OCI-LY3 (cell line): ENCODE measurements around the gene BRAF.
A peak's percentile ranks its signal among the peaks of the same experiment; 100 is the strongest.
"Not testable (repeated sequence)": the region's sequence is repeated elsewhere in the genome, so short reads cannot be mapped to it uniquely, and the experiment has no call there.

Experiments
- H2AFZ ChIP-seq: fragments of 200-600, 300-600 bp; shearing (Covaris generic); 2 replicates; pipeline ENCODE4 v1.6.0; 2014; ENCODE audit warnings: antibody characterized with exemption, low read depth, low read length
- H3K27ac ChIP-seq: fragments of 200-600, 300-600 bp; sonication (generic); 2 replicates; pipeline ENCODE4 v1.5.1; 2014; ENCODE audit warnings: mild to moderate bottlenecking, low read length, moderate library complexity, mixed read lengths
- H3K27me3 ChIP-seq: fragments of 200-600, 300-600 bp; sonication (generic); 2 replicates; pipeline ENCODE4 v1.6.1; 2014; ENCODE audit warnings: low read depth, low read length, mixed read lengths
- H3K36me3 ChIP-seq: fragments of 200-600, 300-600 bp; sonication (generic); replicated peaks from 2 replicates; pipeline ENCODE3; 2014; ENCODE audit warnings: low read depth, low read length, mixed read lengths
- H3K4me1 ChIP-seq: fragments of 300-600, 200-600 bp; sonication (generic); 2 replicates; pipeline ENCODE4 v1.6.1; 2014; ENCODE audit warnings: low read length, mixed read lengths
- H3K4me2 ChIP-seq: fragments of 200-600, 300-600 bp; sonication (generic); 2 replicates; pipeline ENCODE4 v1.6.1; 2014; ENCODE audit warnings: low read length, mixed read lengths
- H3K4me3 ChIP-seq: fragments of 300-600, 200-600 bp; sonication (generic); 2 replicates; pipeline ENCODE4 v1.5.1; 2014; ENCODE audit warnings: antibody characterized with exemption, mild to moderate bottlenecking, low read length, moderate library complexity
- H3K79me2 ChIP-seq: fragments of 300-600, 200-600 bp; shearing (Covaris generic); 2 replicates; pipeline ENCODE4 v1.6.1; 2014; ENCODE audit warnings: mild to moderate bottlenecking, low read length, mixed read lengths
- H3K9ac ChIP-seq: fragments of 300-600, 200-600 bp; shearing (Covaris generic); 2 replicates; pipeline ENCODE4 v1.6.0; 2014; ENCODE audit warnings: mild to moderate bottlenecking, low read length, moderate library complexity
- H3K9me3 ChIP-seq: fragments of 200-600, 300-600 bp; shearing (Covaris generic); 2 replicates; pipeline ENCODE4 v1.6.1; 2014; ENCODE audit warnings: low read length, mixed read lengths; ENCODE audit not compliant: insufficient read depth
- H4K20me1 ChIP-seq: fragments of 200-600, 300-600 bp; sonication (generic); 2 replicates; pipeline ENCODE4 v1.6.1; 2016; ENCODE audit warnings: low read length, mixed read lengths; ENCODE audit not compliant: insufficient read depth
- EZH2phosphoT487 ChIP-seq: fragments of 200-600 bp; shearing (Covaris generic); IDR thresholded peaks from 2 replicates; pipeline ENCODE4 v1.6.1; 2018; ENCODE audit warnings: antibody characterized with exemption, mixed run types, low read depth
- TF ChIP-seq, protein P1 (sequence below): fragments of 200-600, 300-600 bp; sonication (generic); IDR thresholded peaks from 2 replicates; pipeline ENCODE4 v1.5.1; 2014; ENCODE audit warnings: antibody characterized with exemption, low read length, low read depth

The BRAF gene

DNA sequence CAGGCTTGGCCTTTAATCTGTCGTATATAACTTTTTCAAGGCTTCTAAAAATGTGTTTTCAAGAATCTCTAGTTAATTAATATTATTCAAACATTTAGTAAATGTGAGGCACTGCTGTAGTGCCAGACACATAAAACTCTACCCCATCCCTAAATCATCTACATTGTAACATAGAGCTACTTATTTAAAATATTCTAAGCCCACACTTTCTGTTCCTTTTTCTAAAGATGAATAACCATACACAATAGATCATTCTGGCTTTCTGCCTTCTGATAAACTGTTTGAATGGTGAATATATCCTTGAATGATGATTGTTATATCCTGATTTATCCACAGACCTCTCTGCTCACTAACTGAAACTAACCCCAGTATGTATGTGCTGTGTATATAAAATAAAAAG, 41.4 kb downstream of the BRAF start:
- TF ChIP-seq, protein P1, sequence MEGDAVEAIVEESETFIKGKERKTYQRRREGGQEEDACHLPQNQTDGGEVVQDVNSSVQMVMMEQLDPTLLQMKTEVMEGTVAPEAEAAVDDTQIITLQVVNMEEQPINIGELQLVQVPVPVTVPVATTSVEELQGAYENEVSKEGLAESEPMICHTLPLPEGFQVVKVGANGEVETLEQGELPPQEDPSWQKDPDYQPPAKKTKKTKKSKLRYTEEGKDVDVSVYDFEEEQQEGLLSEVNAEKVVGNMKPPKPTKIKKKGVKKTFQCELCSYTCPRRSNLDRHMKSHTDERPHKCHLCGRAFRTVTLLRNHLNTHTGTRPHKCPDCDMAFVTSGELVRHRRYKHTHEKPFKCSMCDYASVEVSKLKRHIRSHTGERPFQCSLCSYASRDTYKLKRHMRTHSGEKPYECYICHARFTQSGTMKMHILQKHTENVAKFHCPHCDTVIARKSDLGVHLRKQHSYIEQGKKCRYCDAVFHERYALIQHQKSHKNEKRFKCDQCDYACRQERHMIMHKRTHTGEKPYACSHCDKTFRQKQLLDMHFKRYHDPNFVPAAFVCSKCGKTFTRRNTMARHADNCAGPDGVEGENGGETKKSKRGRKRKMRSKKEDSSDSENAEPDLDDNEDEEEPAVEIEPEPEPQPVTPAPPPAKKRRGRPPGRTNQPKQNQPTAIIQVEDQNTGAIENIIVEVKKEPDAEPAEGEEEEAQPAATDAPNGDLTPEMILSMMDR: no peak
- no peak for TF ChIP-seq EZH2phosphoT487
- no peak overlapping the region for H2AFZ ChIP-seq
- H3K9ac ChIP-seq: no peak overlapping the region
- no peak overlapping the region for H3K4me3 ChIP-seq
- H3K79me2 ChIP-seq: peaks cover 70% of the 10 kb centered on the region
- H3K4me1 ChIP-seq: peaks cover 46% of the 10 kb centered on the region
- H4K20me1 ChIP-seq: peaks cover 59% of the 10 kb centered on the region
- H3K27me3 ChIP-seq: no peaks in the 10 kb centered on the region
- no peak overlapping the region; the same call in 1 of the 2 replicates for H3K27ac ChIP-seq
- no peaks in the 10 kb centered on the region for H3K9me3 ChIP-seq
- H3K4me2 ChIP-seq: peak overlapping the region; percentile 18
- H3K36me3 ChIP-seq: peaks cover under 1% of the 10 kb centered on the region

DNA sequence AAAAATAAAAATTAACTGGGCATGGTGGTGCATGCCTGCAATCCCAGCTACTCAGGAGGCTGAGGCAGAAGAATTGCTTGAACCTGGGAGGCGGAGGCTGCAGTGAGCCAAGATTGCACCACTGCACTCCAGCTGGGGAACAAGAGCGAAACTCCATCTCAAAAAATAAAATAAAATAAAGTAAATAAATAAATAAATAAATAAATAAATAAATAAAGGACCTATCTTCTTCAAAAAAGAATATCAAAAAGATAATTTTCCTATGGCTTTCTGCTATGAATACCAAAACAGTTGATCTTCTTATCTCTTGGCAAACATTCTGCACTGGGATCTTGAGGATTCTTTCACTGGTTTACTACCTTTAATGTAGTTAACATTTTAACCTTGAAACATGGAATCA, 41.9 kb downstream of the BRAF start:
- H3K4me2 ChIP-seq: peak overlapping the region; percentile 18
- not testable (repeated sequence) for H3K27me3 ChIP-seq, H3K36me3 ChIP-seq, H3K27ac ChIP-seq, H3K4me3 ChIP-seq, H3K9ac ChIP-seq, H2AFZ ChIP-seq, H3K9me3 ChIP-seq
- peaks cover 70% of the 10 kb centered on the region for H3K79me2 ChIP-seq
- H4K20me1 ChIP-seq: peaks cover 59% of the 10 kb centered on the region
- peaks cover 46% of the 10 kb centered on the region for H3K4me1 ChIP-seq

DNA sequence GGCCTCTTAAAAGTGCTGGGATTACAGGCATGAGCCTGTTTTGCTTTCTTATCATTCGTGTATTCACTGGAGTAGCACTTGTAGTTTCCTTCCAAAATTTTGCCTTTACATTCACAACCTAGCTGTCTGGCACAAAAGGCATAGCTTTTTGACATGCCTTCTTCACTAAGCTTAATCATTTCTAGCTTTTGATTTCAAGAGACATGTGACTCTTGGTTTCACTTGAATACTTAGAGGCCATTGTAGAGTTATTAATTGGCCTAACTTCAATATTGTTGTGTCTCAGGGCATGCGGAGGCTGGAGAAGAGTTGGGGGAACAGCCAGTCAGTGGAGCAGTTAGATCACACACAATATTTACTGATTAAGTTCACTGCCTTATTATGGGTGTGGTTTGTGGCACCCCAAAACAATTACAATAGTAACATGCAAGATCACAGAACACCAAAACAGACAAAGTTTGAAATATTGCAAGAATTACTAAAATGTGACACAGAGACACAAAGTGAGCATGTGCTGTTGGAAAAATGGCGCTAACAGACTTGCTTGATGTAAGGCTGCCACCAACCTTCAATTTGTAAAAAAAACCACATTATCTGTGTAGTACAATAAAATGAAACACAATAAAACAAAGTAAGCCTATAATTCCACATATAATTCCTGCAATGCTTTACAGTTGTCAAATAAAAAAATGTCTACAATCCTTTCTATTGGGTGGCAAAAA, 43.1 kb downstream of the BRAF start:
- H3K4me2 ChIP-seq: peak overlapping the region; percentile 60
- peaks cover 60% of the 10 kb centered on the region for H4K20me1 ChIP-seq
- peaks cover 71% of the 10 kb centered on the region for H3K79me2 ChIP-seq
- TF ChIP-seq, protein P1: no peak
- TF ChIP-seq EZH2phosphoT487: no peak
- peaks cover 50% of the 10 kb centered on the region for H3K4me1 ChIP-seq
- H3K9me3 ChIP-seq: no peaks in the 10 kb centered on the region
- H2AFZ ChIP-seq: no peak overlapping the region
- peaks cover 5% of the 10 kb centered on the region for H3K36me3 ChIP-seq
- peak overlapping the region; percentile 36; the same call in 1 of the 2 replicates for H3K4me3 ChIP-seq
- H3K9ac ChIP-seq: no peak overlapping the region; the same call in 1 of the 2 replicates
- peaks cover 7% of the 10 kb centered on the region; the same call in 1 of the 2 replicates for H3K27me3 ChIP-seq
- peak overlapping the region; percentile 21; the same call in 1 of the 2 replicates for H3K27ac ChIP-seq

GRCh38 chr7:140877249-140877524, 47.5 kb downstream of the BRAF start:
- Histone ChIP-seq H4K20me1 (peaks cover 64% of the 10 kb centered on the region), H3K27ac (no peak overlapping the region), H3K4me3 (no peak overlapping the region), H2AFZ (no peak overlapping the region), H3K36me3 (peaks cover 9% of the 10 kb centered on the region), H3K9me3 (no peaks in the 10 kb centered on the region), H3K27me3 (peaks cover 7% of the 10 kb centered on the region; the same call in 1 of the 2 replicates), H3K4me2 (peak overlapping the region; percentile 10; the same call in 1 of the 2 replicates), H3K4me1 (peaks cover 30% of the 10 kb centered on the region), H3K79me2 (peaks cover 70% of the 10 kb centered on the region), H3K9ac (no peak overlapping the region)
- TF ChIP-seq, protein P1: no peak
- TF ChIP-seq EZH2phosphoT487: no peak
